ENCODE data around the gene PEA15. TPM values are rescaled to one million over a fixed set of nuclear protein-coding genes. Genes with fewer than 3 reads are reported as not detected.
A peak's percentile ranks its signal among the peaks of the same experiment; 100 is the strongest.

PEA15 gene
- total RNA-seq, 2 experiments from 2014 or later = 9.4 to 10.3 TPM

DNA sequence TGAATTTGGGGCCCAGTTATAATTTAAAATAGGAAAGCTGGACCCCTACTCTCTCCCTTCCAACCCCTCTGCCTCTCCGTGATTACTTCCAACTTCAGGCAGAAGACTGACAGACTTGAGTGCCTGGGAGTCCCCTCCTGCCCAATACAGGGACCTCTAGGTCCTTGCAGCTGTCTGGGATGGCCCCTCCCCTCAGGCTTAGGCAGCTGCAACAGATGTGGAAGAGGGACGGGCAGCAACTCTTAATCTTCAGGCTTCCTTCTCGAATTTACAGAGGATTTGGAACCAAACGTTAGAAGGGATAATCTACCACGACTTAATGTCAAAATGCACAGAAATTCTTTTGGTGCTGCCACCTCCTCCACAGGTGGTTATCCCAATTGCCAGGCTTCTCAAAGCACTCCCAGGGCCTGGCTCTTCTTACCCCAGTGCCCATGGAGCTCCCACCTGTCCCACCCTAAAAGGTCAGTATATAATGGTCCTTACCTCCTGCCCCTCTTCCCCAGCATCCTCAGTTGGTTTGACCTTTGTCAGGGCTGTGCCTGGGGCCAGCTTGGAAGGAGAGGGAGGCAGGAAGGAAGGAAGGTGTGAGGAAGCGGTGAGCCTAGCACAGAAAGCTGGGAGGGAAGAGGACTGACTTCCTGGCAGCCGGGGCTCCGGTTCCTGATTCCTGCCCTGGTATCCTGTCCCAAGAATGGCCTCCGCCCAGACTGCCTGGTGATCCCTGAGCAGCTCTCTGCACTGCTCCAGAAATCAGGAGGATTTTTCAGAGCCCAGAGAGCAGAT lies 2.8 kb downstream of the PEA15 start:
- H3K4me3 Mint-ChIP-seq = peak overlapping the region; percentile 56
- peaks cover 42% of the 10 kb centered on the region for H3K4me1 Mint-ChIP-seq (ENCODE audit: low read depth)
- H3K4me1 ChIP-seq (ENCODE audit: insufficient read depth, low read length) = peaks cover 45% of the 10 kb centered on the region
- intact Hi-C loops (cut with DNase I, micrococcal nuclease) = loop anchor here (5.0 kb wide), 2 partner anchors 44 to 111 kb away; partner anchors contain the start of gene IGSF8 (in 1 of the 2)
- ChIA-PET CTCF (interaction anchor here (1.0 kb wide), 1 partner anchor 43 kb away, joined by 3 read pairs; no protein-coding TSS in a partner anchor), POLR2A (no interaction called here)
- no peaks in the 10 kb centered on the region for H3K9me3 ChIP-seq (ENCODE audit: control insufficient read depth in 1 of 2, insufficient read depth in 1 of 2, low read length in 2 of 2)
- no peak overlapping the region for H3K4me3 ChIP-seq (ENCODE audit: low read length)
- no peaks in the 10 kb centered on the region for H3K27me3 ChIP-seq (ENCODE audit: control insufficient read depth in 1 of 2, insufficient read depth in 2 of 2, low read length in 2 of 2)
- H3K9me3 Mint-ChIP-seq = no peaks in the 10 kb centered on the region
- peak overlapping the region; percentile 76 for H3K27ac Mint-ChIP-seq
- no peak for TF ChIP-seq CTCF (IDR thresholded peaks at IDR 0.05)
- ATAC-seq (ENCODE audit: poor library complexity) = no peak
- DNase-seq = no peak
- H3K36me3 Mint-ChIP-seq (ENCODE audit: low read depth) = peaks cover 18% of the 10 kb centered on the region
- peaks cover 35% of the 10 kb centered on the region for H3K36me3 ChIP-seq (ENCODE audit: insufficient read depth, low read length)
- no peaks in the 10 kb centered on the region for H3K27me3 Mint-ChIP-seq
- peak overlapping the region in 1 of 2 donors; percentile 12 for H3K27ac ChIP-seq (ENCODE audit: low read depth in 1 of 2, low read length in 2 of 2)

DNA sequence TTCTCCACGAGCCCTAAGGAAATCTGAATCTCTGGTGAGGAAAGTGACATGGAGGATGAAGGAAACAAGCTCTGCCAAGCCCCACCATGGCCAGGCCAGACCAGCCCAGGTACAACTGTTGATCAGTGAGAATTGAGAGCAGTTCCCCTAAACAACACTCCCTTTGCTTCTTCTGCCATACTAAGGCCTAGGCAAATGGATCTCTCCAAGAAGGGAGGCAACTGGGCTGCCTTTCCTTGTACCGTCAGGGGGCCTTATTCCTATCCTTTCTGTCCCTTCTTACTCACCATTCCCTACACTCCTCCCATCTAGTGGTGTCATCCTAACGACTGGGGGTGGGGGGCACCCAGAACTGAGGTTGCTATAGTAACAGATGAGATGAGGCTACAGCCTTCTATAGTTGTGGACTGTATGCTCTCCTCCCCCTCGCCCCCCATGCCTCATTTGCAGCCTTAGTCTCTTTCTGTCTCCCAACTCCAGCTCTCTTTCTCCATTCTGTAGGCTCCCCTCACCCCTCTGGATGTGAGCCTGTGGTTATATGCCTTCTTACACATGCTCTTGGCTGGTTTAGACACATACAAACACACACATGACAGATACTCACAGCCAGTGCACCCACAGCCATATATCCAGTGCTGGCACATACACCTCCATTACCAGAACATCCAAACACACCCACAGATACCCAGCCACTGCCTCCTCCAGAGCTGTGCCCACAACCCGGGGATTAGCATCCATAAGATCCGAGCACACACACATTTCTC lies 3.6 kb downstream of the PEA15 start:
- H3K27ac ChIP-seq (ENCODE audit: low read depth in 1 of 2, low read length in 2 of 2) = no peak overlapping the region
- CTCF ChIA-PET = interaction anchor here (0.9 to 1.4 kb wide), 2 partner anchors 30 to 108 kb away, joined by 3 read pairs; no protein-coding TSS in a partner anchor
- POLR2A ChIA-PET = no interaction called here
- H3K9me3 Mint-ChIP-seq = no peaks in the 10 kb centered on the region
- H3K36me3 ChIP-seq (ENCODE audit: insufficient read depth, low read length) = peaks cover 42% of the 10 kb centered on the region
- ATAC-seq (ENCODE audit: poor library complexity) (no peak), DNase-seq (no peak)
- no peak for TF ChIP-seq CTCF (IDR thresholded peaks at IDR 0.05)
- no peak overlapping the region for H3K4me3 ChIP-seq (ENCODE audit: low read length)
- H3K27ac Mint-ChIP-seq = peak overlapping the region; percentile 76
- peaks cover 45% of the 10 kb centered on the region for H3K4me1 ChIP-seq (ENCODE audit: insufficient read depth, low read length)
- intact Hi-C loops (cut with DNase I, micrococcal nuclease) = loop anchor here (5.0 kb wide), 2 partner anchors 44 to 111 kb away; partner anchors contain the start of gene IGSF8 (in 1 of the 2)
- H3K9me3 ChIP-seq (ENCODE audit: control insufficient read depth in 1 of 2, insufficient read depth in 1 of 2, low read length in 2 of 2) = no peaks in the 10 kb centered on the region
- peaks cover 26% of the 10 kb centered on the region for H3K36me3 Mint-ChIP-seq (ENCODE audit: low read depth)
- peaks cover 42% of the 10 kb centered on the region for H3K4me1 Mint-ChIP-seq (ENCODE audit: low read depth)
- H3K4me3 Mint-ChIP-seq = no peak overlapping the region
- no peaks in the 10 kb centered on the region for H3K27me3 Mint-ChIP-seq
- H3K27me3 ChIP-seq (ENCODE audit: control insufficient read depth in 1 of 2, insufficient read depth in 2 of 2, low read length in 2 of 2) = no peaks in the 10 kb centered on the region

DNA sequence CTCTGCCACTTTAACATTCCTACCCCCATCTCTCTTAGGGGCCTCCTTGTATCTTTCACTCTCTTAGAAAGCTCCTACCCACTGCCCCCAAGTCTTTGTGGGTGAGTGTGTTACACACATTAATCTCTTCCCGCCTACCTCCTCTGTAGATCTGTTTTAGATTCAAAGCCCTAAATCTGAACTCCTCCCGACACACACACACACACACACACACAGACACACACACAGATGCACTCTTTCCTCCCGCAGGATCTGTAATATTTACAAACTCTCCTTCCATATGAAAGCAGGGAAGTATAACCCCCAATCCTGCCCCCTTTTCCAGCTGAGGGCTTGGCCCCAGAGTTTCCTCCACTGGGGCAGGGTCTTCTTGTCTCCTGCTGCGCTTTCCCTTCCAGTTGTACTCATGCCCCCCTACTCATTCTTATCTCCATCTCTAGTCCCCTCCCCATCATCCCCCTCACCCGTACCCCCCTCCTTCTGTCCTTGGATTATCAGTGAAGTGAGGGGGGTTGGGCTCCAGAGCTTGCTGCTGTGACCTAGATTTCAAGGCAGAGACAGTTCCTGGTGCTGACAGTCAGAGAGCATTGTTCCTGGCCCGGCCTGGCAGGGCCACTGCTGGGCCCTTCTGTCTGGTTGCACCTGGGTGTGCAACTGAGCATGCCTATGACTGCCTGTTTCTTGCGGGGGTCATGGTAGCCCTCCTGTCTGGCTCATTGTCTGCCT lies 4.3 kb downstream of the PEA15 start:
- Mint-ChIP-seq H3K9me3 (no peaks in the 10 kb centered on the region), H3K27ac (peak overlapping the region; percentile 76), H3K4me3 (no peak overlapping the region), H3K4me1 (ENCODE audit: low read depth) (peaks cover 36% of the 10 kb centered on the region), H3K36me3 (ENCODE audit: low read depth) (peaks cover 33% of the 10 kb centered on the region), H3K27me3 (no peaks in the 10 kb centered on the region)
- H3K27me3 ChIP-seq (ENCODE audit: control insufficient read depth in 1 of 2, insufficient read depth in 2 of 2, low read length in 2 of 2) = no peaks in the 10 kb centered on the region
- CTCF ChIA-PET = interaction anchor here (0.9 to 1.4 kb wide), 3 partner anchors 30 to 109 kb away, joined by 3 read pairs; no protein-coding TSS in a partner anchor
- POLR2A ChIA-PET = interaction anchor here (1.2 kb wide), 1 partner anchor 10 kb away, joined by 3 read pairs; no protein-coding TSS in a partner anchor
- intact Hi-C loops (cut with DNase I, micrococcal nuclease) = loop anchor here (5.0 kb wide), 2 partner anchors 43 to 112 kb away; partner anchors contain the start of gene IGSF8 (in 1 of the 2)
- no peak overlapping the region for H3K4me3 ChIP-seq (ENCODE audit: low read length)
- no peak overlapping the region for H3K27ac ChIP-seq (ENCODE audit: low read depth in 1 of 2, low read length in 2 of 2)
- ATAC-seq (ENCODE audit: poor library complexity) (no peak), DNase-seq (peak in 1 of 14 experiments; percentile 30)
- H3K4me1 ChIP-seq (ENCODE audit: insufficient read depth, low read length) = peaks cover 39% of the 10 kb centered on the region
- no peaks in the 10 kb centered on the region for H3K9me3 ChIP-seq (ENCODE audit: control insufficient read depth in 1 of 2, insufficient read depth in 1 of 2, low read length in 2 of 2)
- peaks cover 49% of the 10 kb centered on the region for H3K36me3 ChIP-seq (ENCODE audit: insufficient read depth, low read length)
- TF ChIP-seq CTCF (IDR thresholded peaks at IDR 0.05) = no peak

Data from CD4-positive, alpha-beta T cell (primary cell).